Fibroblast of skin of left biceps (primary cell): ENCODE data around the gene MARCHF10.
"Not testable (repeated sequence)": the region's sequence is repeated elsewhere in the genome, so short reads cannot be mapped to it uniquely, and the experiment has no call there.

Experiments used
- DNase-seq, 2 experiments: peaks; one replicate each; pipeline ENCODE4 v3.0.0-alpha.2; 2013; ENCODE audit warnings: low read depth in 2 of 2

MARCHF10 gene

DNA sequence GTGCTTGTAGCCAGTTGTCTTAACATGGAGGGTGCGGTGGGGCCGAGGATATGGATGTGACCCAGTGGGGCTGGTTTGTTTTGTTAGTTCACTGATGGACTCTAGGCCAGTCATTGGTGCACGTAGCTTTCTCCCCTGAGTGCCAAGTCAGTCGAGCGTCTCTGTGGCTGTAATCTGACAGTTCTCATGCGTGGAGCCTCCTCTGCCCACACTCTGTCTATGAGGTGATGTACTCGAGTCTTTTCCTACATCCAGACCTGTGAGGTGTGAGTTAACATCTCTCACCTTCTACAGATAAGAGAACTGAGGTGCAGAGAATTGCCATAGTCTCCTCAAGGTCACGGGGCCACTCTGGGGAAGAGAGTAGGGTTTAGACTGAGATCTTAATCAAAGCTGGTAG is 90.2 kb downstream of the MARCHF10 start:
- no peak for DNase-seq

DNA sequence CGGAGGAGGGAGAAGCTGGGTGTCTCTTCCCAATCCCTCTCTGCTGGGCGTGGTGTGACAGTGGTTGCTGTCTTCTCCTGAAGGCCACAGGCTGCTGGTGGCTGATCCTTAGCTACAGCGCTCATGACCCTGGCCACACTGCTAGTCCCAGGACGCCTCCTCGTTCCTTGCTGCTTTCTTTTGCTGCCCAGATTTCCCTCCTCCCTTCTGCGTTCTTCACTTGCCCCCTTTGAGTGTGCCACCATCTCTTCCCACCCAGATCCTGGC is 90.6 kb downstream of the MARCHF10 start:
- DNase-seq = no peak

DNA sequence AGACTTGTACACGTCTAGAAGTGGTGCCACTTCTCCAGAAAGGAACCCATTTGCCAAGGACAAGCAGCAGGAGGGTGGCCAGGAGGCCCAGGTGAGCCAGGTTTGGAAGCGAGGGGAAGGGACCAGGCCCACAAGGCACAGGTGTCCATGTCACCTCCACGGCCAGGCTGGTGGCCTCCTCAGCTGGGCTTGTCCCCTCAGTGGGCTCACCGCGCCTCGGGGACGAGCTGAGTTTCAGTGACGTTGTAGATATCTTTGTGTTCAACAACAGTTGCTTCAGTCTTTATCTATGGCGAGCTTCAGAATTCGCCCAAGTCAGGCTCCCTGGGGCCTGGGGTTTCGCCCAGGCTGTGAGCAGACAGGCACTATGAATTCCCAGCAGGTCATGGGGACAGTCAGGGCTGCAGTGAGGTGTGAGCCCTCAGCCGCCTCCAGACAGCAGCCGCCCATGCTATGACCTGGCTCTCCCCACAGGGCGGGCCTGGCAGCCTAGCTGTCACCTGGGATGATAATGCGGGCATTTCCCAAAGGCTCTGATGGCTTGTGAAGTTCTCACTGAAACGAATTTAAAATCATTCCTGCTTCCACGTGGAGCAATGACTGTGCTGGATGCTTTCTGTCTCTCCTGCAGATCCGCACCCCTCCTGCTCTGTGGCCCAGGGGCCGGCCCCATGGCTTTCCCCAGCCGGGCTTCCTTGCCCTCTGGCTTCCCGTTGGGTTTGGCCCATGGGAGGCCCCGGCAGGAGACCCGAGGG is 91.1 kb downstream of the MARCHF10 start:
- DNase-seq = no peak

DNA sequence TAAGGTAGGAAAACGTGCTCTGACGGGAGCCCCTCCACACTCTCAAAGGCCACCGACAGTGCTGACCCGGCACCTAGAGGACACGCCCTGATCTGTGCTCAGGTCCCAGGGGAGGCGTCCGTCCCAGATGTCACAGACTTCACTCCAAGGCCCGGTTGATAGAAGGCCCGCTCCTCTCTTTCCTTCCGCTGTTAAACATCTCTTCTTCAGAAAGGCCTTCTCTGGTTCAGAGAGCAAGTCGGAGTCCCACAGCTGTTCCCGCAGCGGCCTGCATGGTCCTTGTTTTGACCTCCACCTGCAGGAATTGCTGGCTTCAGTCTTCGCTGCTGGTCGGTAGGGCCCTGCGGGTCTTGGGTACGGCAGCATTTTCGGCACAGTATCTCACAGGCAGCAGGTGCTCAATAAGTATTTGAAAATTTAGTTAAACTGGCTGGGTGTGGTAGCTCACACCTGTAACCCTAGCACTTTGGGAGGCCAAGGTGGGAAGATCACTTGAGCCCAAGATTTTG is 92.2 kb downstream of the MARCHF10 start:
- no peak for DNase-seq

DNA sequence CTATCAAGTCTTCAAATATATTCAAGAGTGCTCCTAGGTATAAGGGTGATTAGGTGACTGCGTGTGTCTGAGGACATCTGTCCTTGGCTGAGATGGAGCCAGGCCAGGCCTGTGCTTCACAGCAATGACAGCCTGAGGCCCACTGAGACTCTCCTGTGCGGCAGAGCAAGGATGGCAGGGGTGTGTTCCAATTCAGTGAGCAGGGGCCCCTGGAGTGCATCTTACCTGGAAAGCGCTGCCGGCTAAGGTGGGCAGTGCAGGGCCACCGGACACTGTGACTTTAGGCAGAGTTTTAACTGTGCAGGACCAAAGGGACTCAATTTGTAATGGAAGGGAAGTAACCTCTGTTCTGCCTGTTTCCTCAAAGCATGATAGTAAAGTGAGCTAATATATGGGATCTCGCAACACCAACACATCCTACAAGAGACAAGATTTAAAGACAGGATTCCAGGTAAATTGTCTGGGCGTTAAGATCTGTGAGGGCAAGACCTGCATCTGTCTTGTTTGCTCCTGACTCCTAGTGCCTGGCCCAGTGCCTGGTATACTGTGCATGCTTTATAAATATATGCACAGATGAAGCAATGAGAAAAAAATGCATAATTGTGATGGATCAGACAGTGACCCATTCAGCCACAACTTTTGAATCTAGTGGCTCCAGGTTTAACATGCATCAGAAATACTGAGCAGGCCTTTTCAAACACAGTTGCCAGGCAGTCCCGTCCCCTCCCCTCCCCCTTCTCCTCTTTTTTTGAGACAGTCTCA is 93.9 kb downstream of the MARCHF10 start:
- no peak for DNase-seq

DNA sequence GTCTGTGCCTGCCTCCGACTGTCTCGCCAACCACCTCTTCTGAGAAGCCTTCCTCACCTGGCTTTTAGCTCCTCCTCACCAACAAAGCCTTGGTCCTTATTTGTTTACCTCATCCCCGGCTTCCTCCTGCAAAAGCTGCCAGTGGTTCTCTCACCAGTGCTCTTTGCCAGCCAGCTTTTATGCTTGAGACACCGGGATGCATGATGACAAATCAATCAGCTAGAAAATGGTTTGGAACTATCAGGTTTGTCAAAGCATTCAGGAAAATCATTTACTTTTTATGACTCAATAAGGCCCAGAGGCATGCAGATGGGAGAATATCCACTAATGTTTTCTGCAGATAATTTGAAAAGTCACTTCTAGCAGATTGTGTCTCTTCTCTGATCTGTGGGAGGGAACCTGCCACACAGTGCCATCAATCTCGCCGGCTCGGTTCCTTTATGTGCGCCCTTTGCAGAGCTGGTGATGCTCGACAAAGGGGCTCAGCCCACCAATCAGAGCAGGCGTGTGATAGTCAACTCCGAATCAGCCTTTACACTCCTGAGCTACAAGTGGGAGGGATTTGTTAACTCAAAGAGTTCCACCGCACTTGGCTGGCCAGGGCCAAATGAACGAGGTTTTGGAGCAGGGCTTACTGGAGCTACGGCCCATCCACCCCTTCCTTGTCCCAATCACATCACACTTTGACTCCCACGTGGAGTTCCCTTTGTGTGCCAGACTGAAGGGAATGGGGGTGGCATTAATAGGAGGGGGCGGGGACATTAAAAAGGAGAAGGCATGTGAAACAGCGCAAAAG is 94.8 kb downstream of the MARCHF10 start:
- DNase-seq = no peak

DNA sequence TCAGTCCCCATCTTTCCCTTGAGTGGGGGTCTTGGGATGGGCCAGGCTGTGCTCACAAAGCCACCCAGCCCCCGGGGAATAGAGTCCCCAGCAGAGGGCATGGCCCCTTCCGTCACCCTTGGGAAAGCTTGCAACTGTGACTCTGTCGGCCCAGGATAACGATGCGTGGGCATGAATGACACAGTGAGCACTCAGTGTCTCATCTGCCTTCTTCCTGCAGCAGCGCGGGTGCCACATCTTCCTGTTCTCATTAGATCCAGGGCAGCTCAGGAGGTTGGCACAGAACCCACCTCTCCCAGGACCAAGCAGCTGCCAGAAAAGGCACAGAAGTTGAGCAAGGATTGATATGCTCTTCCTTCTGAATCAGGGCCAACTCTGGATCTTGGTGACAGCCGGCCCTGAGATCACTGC is 95.9 kb downstream of the MARCHF10 start:
- DNase-seq = no peak

DNA sequence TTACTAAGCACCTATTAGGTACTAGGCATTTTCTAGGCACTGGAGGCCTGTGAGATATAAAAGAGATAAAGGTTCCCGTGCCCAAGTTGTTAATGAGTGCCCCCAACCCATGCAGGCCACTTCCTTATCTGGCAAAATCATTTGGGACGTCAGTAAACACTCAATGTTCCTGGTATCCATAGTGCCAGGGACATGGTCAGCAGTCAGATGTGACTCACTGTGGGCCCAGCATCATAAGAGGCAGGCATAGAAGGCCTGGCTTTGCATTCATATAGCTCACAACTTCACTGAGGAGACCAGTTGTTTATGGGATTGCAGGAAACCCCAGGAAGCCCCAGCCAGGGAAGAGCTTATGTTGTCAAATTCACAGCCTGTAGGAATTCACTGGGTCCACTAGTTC is 99.5 kb downstream of the MARCHF10 start:
- no peak for DNase-seq

DNA sequence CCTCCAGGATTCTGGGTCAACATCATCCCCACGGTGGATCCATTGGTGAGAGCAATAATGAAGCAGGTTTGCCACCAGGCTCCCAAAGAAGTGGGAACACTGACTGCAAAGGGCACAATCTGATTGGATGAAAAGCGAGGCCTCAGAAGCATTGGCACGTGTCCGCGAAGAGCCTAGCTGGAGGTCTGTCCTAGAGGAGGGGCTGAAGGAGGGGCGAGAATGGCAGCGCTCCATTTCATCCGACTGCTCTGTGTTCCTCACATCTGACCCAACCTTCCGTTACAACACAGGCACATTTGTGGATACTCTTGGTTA is 100.7 kb downstream of the MARCHF10 start:
- no peak for DNase-seq

DNA sequence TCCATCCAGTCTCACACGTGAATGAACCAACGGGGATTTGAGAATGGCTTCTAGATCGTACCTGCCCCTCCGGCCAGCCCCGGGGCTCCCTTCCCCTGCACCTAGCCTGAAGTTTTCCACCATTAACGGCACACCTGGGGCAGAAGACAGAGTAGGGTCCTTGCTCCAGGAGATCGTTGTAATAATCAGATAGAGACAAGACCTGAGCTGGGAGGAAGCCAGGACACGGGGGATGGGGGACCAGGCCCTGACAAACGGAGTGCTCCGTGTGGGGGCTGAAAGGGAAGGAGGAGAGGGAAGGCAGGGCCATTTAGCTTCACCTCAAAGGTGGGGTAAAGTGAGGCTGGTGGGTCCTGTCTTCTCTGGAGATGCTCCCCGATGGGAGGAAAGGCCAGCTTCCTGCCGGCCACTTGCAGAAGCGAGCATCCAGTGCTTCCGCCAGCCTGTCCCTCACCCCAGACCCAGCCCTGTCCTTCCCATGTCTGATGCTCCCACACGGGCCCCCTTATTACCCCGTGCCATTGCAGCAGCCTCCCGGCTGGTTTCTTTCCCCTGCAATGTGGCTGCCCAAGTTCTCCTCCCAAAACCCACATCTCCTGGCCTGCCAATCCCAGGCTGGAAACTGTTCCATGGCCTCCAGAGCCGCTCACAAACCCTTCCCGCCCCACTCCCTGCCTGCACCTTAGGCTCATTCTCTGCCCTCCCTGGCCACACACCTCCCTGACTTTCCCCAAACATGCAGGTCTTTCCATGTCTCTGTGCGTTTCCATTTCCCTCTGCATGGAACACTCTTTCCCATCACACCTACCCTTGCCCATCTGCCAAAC is 101.3 kb downstream of the MARCHF10 start:
- DNase-seq = no peak

DNA sequence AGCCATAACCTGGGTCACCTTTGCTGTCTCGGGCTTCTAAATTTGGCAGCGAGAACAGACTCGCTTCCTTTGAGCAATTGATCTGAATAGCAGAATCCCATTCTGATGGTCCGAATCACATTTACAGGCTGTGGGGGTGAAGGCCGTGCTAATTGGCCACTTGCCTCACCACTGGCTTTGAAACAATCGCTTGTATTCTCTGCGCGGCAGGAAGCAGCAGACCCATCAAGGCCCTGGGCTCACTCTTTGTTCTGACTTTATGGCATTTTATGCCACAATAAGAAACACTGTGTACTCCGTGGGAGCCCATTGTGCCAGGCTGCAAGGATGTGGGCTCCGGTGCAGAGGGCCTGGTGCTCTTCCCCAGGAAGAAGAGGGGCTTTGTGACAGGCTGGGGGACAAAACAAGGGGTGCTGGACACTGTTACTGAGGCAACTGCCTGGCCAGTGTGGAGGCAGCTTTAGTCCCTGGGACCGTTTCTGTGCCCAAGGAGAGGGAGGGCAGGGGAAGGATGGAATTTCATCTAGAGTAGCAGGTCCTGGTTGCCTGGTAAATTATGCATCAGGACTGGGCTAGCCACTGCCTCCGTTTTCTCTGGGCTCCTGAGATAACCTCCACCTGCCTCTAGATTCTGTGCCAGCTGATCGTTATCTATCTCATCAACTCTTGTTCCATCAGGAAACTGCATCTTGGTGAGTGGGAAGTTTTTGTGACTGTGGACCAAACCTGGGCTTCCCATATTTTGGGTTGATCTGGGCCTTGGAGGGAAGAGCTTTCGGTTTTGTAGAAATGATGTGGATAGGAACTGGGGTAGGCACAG is 102.1 kb downstream of the MARCHF10 start:
- DNase-seq = no peak

DNA sequence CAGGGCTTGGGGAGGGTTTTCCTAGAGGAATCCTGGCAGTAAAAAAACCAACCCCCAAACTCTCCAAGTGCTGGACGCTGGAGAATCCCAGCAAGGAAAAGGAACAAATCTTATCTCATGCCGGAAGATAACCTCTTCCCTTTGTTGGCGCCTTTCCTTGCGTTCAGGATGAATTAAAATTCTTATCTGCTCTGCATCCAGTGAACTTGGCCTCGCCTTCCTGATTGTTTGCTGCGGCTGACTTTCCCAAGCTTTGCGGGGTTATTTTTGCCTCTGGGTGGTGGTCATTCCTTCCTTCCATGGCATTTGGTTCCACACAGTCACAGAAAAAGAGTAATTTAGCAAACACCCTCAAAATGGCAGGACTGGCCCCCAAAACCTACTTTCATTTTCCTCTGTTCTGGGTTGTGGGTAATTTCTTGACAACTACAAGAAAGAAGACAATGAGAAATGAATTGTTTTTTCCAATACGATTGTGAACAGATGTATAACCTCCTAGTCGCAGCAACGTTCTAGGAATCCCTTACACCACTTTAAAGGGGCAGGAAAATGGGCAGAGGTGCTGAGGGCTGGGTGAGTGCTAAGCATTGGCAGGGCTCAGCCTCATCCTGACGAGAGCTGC is 102.8 kb downstream of the MARCHF10 start:
- DNase-seq = no peak

DNA sequence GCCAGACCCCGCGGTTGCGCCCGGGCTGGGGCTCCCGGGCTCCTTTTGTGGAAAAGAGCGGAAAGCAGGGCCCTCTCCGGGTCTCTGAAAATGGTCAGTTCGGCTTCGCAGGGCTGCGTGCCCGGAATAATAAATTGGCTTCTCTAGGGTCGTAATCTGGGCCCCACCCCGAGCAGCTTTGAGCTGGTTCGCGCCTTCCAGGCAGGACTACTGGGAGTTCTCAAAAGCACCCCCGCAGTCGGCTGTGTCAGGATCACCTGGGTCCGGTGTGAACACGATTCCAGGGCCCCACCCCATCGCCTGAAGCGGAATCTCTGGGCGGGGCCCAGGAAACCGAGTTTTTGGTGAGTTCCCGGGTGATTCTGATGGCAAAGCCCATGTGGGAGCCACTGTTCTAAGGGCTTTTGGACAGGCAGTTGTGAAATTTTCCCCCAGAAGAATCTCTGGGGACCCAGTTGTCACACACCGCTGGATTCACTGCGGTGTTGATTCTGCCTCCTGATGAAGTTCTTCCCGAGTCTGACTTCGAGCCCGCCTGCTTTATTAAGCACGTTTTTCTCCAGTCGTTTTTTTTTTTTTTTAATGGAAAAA is 103.6 kb downstream of the MARCHF10 start:
- DNase-seq = no peak

DNA sequence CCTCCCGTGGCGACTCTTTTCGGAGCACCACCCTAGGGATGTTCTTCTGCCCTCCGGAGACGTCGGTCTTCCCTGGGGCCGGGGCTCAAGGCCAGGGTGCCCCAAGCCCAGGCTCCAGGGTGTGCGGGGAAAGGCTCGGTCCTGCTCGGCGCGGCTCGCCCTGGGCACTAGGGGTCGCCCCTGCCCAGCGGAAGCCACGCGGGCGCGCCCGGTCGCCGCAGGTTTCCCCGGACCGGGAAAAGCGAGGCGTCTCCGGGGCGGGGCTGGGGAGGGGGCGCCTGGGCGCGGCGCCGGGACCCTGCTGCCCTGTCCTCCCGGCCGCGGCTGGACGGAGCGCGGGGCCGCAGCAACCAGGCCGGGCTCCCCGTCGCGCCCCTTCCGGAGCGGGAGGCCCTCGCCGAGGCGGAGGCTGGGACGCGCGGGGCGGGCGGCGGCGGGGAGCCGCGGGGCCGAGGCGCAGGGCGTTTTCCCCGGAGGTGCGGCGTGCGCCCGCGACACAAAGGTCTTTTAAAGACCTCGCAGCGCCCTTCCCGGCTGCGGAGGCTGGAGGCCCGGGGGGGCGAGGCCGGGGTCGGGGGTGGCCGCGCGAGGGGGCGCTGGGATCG is 104.2 kb downstream of the MARCHF10 start:
- no peak for DNase-seq

DNA sequence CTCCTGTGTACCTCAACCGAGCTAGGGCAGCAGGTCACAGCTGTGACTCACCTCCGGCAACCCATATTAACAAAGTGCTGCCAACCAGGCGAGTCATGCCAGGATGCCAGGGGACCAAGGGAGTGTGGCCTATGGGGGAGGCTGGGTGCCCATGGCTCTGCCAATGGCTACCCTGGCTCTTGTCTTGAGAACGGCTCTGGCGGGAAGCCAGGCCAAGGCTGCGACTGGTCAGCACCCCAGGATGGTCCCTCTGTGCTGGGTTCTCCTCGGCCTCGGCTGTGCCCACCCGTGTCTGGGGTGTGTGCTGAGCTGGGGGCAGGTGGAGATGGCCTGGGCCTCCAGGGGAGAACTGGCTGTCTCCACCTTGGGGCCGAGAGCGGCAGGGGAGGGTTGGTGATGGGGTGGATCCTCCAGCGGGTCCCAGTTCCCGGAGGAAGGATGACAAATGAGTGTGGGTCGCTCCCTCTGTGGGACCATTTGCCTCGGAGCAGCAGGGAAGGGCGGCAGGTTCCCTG is 104.8 kb downstream of the MARCHF10 start:
- DNase-seq = no peak

DNA sequence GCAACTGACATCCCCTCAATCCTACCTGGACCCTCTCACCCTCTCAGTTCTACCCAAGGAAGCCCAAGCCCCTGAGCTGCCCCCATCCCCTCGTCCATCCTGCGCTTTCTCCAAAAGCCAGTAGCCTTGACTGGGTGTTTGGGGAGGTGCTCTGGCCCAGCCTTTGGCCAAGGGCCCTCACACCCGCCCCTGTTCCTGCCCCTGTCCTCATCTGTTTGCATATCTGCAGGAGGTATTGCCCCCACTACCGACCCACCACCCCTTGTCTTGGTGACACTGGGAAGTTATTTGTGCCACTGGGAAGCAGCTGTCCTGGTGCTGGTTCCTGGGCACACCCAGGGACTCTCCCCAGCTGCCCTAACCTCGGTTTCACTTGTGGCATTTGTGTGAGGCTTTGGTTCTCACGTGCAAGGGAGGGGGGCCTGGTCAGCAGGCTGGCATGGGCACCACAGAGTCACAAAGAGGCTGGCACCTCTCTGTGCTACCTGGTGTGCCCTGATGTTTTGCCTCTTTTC is 105.3 kb downstream of the MARCHF10 start:
- DNase-seq = no peak

DNA sequence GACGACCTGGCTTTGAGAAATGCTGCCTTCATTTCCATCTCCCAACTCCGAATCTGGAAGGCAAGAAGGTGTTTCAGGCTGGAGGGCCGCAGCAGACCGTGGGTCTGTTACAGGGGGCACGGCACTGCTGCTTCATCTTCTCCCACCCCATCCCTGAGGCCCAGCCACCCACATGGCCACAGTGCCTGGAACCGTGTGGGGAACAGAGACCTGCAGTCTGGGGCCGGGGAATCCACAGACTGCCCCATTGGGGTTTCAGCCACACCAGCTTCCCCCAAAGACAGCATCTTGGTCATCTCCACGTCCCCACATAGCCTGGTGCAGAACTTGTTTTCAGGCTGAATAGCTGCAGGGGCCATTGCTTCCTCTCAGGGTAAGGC is 106.4 kb downstream of the MARCHF10 start:
- no peak for DNase-seq

DNA sequence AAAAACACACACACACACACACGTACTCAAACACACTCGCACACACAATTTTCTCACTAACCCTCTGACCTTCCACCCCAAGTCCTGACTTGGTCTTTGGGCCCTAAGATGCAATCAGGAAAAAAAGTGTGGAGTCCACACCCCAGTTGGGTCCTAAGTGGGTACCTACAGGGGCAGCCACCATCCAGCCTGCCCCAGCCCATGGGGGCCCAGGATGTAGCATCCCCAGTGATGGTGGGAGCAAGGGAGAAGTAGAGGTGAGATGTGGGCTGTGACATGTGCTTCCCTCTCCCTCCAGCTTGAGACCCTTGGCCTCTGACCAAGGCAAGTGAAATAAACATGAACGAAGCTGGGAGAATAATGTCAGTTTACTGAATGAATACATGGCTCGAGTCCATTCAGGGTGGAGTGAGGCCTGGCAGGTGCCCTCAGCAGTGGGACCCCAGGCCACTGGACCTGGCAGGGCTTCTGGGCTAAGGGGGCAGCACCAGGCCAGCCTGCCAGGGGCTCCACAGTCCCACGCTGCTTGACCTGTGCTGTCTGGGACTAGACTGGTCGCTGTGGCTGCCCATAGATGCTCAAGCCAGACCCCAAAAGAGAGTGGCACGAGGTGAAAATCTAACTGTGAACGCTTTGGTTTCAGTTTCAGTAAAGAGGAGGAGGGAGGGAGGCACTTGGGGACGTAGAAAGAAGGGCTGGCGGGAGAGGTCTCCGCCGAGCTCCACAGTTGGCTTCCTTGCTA is 107.0 kb downstream of the MARCHF10 start:
- DNase-seq = no peak

DNA sequence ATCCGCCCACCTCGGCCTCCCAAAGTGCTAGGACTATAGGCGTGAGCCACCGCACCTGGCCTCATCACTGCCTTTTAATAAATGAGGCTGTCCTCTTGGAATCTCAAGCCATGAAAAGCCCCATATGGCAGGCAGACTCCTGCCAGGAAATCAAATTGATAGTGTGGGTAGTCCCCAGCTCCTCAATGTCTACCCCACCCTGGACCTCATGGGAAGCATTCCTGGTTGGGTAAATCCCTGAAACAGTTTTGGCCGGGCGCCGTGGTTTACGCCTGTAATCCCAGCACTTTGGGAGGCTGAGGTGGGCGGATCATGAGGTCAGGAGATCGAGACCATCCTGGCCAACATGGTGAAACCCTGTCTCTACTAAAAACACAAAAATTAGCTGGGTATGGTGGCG is 109.7 kb downstream of the MARCHF10 start:
- not testable (repeated sequence) for DNase-seq
